ENCODE data around the gene TMEM53. TPM values are rescaled to one million over a fixed set of nuclear protein-coding genes. Genes with fewer than 3 reads are reported as not detected.

TMEM53 gene
- total RNA-seq, 1 donor from 2014 or later: 6.6 TPM

- no peaks in the 10 kb centered on the region for H3K4me1 Mint-ChIP-seq (ENCODE audit: unreplicated experiment)
- TF ChIP-seq CTCF (IDR thresholded peaks at IDR 0.05): no peak
- H3K27ac Mint-ChIP-seq (ENCODE audit: unreplicated experiment): no peak overlapping the region
- H3K9me3 Mint-ChIP-seq (ENCODE audit: unreplicated experiment): no peaks in the 10 kb centered on the region
- H3K4me3 Mint-ChIP-seq (ENCODE audit: unreplicated experiment): no peak overlapping the region
- H3K27me3 Mint-ChIP-seq (ENCODE audit: unreplicated experiment): peaks cover 40% of the 10 kb centered on the region
- H3K36me3 Mint-ChIP-seq (ENCODE audit: unreplicated experiment): no peaks in the 10 kb centered on the region
- DNase-seq (ENCODE audit: extremely low spot score, unreplicated experiment): no peak
These were observed 66.1 kb downstream of the TMEM53 start for GRCh38 chr1:44608141-44608540.

GRCh38 chr1:44606701-44607281 is 67.5 kb downstream of the TMEM53 start:
- H3K4me1 Mint-ChIP-seq (ENCODE audit: unreplicated experiment): no peaks in the 10 kb centered on the region
- no peak for DNase-seq (ENCODE audit: extremely low spot score, unreplicated experiment)
- no peak overlapping the region for H3K4me3 Mint-ChIP-seq (ENCODE audit: unreplicated experiment)
- TF ChIP-seq CTCF (IDR thresholded peaks at IDR 0.05): no peak
- H3K27me3 Mint-ChIP-seq (ENCODE audit: unreplicated experiment): peaks cover 34% of the 10 kb centered on the region
- H3K27ac Mint-ChIP-seq (ENCODE audit: unreplicated experiment): no peak overlapping the region
- H3K9me3 Mint-ChIP-seq (ENCODE audit: unreplicated experiment): no peaks in the 10 kb centered on the region
- no peaks in the 10 kb centered on the region for H3K36me3 Mint-ChIP-seq (ENCODE audit: unreplicated experiment)

DNA sequence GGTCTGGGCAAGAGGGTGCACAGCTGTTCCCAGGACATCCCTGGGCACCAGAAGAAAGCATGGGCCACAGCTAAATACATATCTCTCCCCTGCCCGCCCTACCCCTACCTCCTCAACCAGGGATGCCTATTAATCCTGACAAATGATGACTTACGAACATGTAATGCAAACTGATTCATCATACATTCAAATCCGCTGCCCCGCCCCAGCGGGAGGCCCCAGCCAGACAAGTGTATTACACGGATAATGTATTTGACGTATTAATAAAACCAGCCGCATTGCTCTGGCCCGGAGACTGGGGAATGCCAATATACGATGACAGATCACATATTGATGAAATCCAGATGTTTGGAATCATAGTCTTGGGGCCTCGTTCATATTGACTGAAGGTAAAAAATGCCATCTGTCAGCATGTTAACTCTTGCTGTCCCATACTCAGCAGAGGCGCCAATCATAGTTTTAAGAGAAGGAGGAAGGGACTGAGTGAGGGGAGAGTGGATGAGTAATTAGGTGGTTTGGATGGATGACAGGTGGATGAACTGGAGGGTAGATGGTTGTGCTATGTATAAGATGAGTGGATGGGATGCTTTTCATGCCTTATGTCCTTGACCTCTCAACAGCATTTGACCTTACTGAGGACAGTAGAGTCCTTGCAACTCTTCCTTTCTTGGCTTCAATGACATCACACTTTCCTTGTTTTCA is 68.2 kb downstream of the TMEM53 start:
- Mint-ChIP-seq H3K4me1 (ENCODE audit: unreplicated experiment) (no peaks in the 10 kb centered on the region), H3K27me3 (ENCODE audit: unreplicated experiment) (peaks cover 28% of the 10 kb centered on the region), H3K27ac (ENCODE audit: unreplicated experiment) (no peak overlapping the region), H3K9me3 (ENCODE audit: unreplicated experiment) (no peaks in the 10 kb centered on the region), H3K4me3 (ENCODE audit: unreplicated experiment) (no peak overlapping the region), H3K36me3 (ENCODE audit: unreplicated experiment) (no peaks in the 10 kb centered on the region)
- no peak for DNase-seq (ENCODE audit: extremely low spot score, unreplicated experiment)
- TF ChIP-seq CTCF (IDR thresholded peaks at IDR 0.05): no peak

DNA sequence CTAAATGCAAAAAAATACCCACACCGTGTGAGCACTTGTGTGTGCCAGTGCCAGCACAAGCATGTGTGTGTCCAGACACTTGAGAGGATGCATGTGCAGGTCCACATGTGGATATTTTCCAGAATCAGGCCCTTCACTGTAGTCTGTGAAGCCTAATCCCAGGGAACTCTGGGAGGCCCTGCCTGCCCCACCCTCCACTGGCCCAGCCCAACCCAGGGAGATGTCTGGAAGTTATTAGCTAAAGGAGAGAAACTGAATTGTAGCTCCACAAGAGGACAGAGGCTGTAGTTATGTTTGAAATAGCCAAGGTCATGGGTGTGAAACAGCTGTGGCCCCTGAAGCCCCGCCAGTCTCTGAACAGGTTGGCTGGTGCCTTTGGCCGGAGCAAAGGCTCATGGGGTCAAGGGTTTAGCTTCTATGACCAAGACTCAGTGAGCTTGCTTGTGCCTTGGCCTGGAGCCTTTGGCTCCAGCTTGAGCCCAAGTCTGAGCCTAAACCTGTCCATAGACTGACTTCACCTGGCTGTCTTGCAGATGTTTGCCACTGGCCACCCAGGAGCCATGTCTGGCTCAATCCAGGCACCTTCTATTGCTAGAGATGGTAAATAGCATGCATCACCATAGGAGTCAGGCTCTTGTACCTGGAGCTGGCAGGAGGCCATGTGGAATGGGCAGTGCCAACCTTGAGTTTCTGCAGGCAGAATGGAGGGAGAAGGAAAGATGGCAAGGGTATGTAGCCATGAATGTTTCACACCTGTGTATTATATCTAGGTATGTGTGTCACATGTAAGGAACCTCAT is 69.9 kb downstream of the TMEM53 start:
- no peak for TF ChIP-seq CTCF (IDR thresholded peaks at IDR 0.05)
- Mint-ChIP-seq H3K4me1 (ENCODE audit: unreplicated experiment) (no peaks in the 10 kb centered on the region), H3K4me3 (ENCODE audit: unreplicated experiment) (no peak overlapping the region), H3K36me3 (ENCODE audit: unreplicated experiment) (no peaks in the 10 kb centered on the region), H3K27me3 (ENCODE audit: unreplicated experiment) (peaks cover 25% of the 10 kb centered on the region), H3K27ac (ENCODE audit: unreplicated experiment) (no peak overlapping the region), H3K9me3 (ENCODE audit: unreplicated experiment) (no peaks in the 10 kb centered on the region)
- no peak for DNase-seq (ENCODE audit: extremely low spot score, unreplicated experiment)

DNA sequence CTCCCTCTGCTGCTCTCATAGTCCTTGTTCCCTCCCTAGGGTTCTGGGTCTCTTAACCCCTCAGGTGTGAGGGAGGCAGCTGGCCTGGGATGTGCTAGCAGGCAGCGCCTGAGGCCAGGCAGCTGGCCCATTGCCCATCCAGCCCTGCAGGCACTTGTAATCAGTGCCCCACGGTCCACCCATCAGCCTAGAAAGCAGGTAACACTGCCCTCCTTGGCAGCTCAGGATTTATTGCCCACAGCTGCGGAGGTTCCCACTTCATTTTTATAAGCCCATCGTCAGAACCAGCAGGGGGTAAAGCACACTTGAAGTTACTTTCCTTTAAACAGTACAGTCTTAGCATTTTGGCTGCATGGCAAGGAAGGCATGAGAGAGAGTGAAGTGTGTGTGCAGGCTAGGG is 70.6 kb downstream of the TMEM53 start:
- no peak for DNase-seq (ENCODE audit: extremely low spot score, unreplicated experiment)
- no peak for TF ChIP-seq CTCF (IDR thresholded peaks at IDR 0.05)
- H3K27ac Mint-ChIP-seq (ENCODE audit: unreplicated experiment): no peak overlapping the region
- no peak overlapping the region for H3K4me3 Mint-ChIP-seq (ENCODE audit: unreplicated experiment)
- no peaks in the 10 kb centered on the region for H3K36me3 Mint-ChIP-seq (ENCODE audit: unreplicated experiment)
- no peaks in the 10 kb centered on the region for H3K9me3 Mint-ChIP-seq (ENCODE audit: unreplicated experiment)
- no peaks in the 10 kb centered on the region for H3K4me1 Mint-ChIP-seq (ENCODE audit: unreplicated experiment)
- H3K27me3 Mint-ChIP-seq (ENCODE audit: unreplicated experiment): peaks cover 22% of the 10 kb centered on the region
